ENCODE results near the gene TTC12. TPM values are rescaled to one million over a fixed set of nuclear protein-coding genes. Genes with fewer than 3 reads are reported as not detected.

The TTC12 gene
- total and polyA plus RNA-seq, 2 donors (not counting 1 experiment from before 2014, with no cell fraction given), result 9.9 to 11.9 TPM

- H3K9me3 ChIP-seq (ENCODE audit: control insufficient read depth, insufficient read depth, low read depth, low read length), result no peaks in the 10 kb centered on the region
- H3K36me3 ChIP-seq (ENCODE audit: control insufficient read depth, insufficient read depth, low read length), result no peaks in the 10 kb centered on the region
- H4K20me1 ChIP-seq (ENCODE audit: control insufficient read depth, extremely low read depth, insufficient read depth, low read length), result no peaks in the 10 kb centered on the region
- TF ChIP-seq EZH2 (IDR thresholded peaks at IDR 0.05; ENCODE audit: low read length, missing control alignments) (no peak), CTCF (conservative IDR thresholded peaks at IDR 0.05 in 1 of 2, IDR thresholded peaks at IDR 0.05 in 1 of 2; ENCODE audit: low read depth in 1 of 2, low read length in 2 of 2) (no peak)
- H3K27me3 ChIP-seq (ENCODE audit: control insufficient read depth, insufficient read depth, low read length), result no peaks in the 10 kb centered on the region
- H3K4me1 ChIP-seq (ENCODE audit: control insufficient read depth, extremely low read depth, insufficient read depth, low read length), result no peaks in the 10 kb centered on the region
- no peak overlapping the region for H3K9ac ChIP-seq (ENCODE audit: insufficient read depth, low read length)
- H3K4me2 ChIP-seq (ENCODE audit: extremely low read depth, insufficient read depth, low read length), result no peak overlapping the region
- H3K79me2 ChIP-seq (ENCODE audit: control insufficient read depth, insufficient read depth, low read length), result no peaks in the 10 kb centered on the region
- H3K27ac ChIP-seq (ENCODE audit: insufficient read depth, low read length), result no peak overlapping the region
- H2AFZ ChIP-seq (ENCODE audit: low read length), result no peak overlapping the region
- no peak overlapping the region for H3K4me3 ChIP-seq (replicated peaks in 1 of 4; ENCODE audit: control extremely low read depth in 1 of 4, insufficient read depth in 1 of 4, low read depth in 3 of 4, low read length in 4 of 4)
- no peak for DNase-seq (ENCODE audit: low read depth in 2 of 2)
Observed at GRCh38 chr11:113331441-113331840, 17.1 kb downstream of the TTC12 start.

- Histone ChIP-seq H3K4me2 (ENCODE audit: extremely low read depth, insufficient read depth, low read length) (no peak overlapping the region), H2AFZ (ENCODE audit: low read length) (no peak overlapping the region), H4K20me1 (ENCODE audit: control insufficient read depth, extremely low read depth, insufficient read depth, low read length) (no peaks in the 10 kb centered on the region), H3K9ac (ENCODE audit: insufficient read depth, low read length) (no peak overlapping the region), H3K9me3 (ENCODE audit: control insufficient read depth, insufficient read depth, low read depth, low read length) (no peaks in the 10 kb centered on the region), H3K4me1 (ENCODE audit: control insufficient read depth, extremely low read depth, insufficient read depth, low read length) (no peaks in the 10 kb centered on the region), H3K79me2 (ENCODE audit: control insufficient read depth, insufficient read depth, low read length) (no peaks in the 10 kb centered on the region), H3K27me3 (ENCODE audit: control insufficient read depth, insufficient read depth, low read length) (no peaks in the 10 kb centered on the region), H3K36me3 (ENCODE audit: control insufficient read depth, insufficient read depth, low read length) (no peaks in the 10 kb centered on the region), H3K4me3 (replicated peaks in 1 of 4; ENCODE audit: control extremely low read depth in 1 of 4, insufficient read depth in 1 of 4, low read depth in 3 of 4, low read length in 4 of 4) (no peak overlapping the region), H3K27ac (ENCODE audit: insufficient read depth, low read length) (no peak overlapping the region)
- TF ChIP-seq EZH2 (IDR thresholded peaks at IDR 0.05; ENCODE audit: low read length, missing control alignments) (no peak), CTCF (conservative IDR thresholded peaks at IDR 0.05 in 1 of 2, IDR thresholded peaks at IDR 0.05 in 1 of 2; ENCODE audit: low read depth in 1 of 2, low read length in 2 of 2) (no peak)
- DNase-seq (ENCODE audit: low read depth in 2 of 2), result no peak
Observed at GRCh38 chr11:113332023-113332422, 17.6 kb downstream of the TTC12 start.

GRCh38 chr11:113332638-113333329, 18.4 kb downstream of the TTC12 start:
- TF ChIP-seq CTCF (conservative IDR thresholded peaks at IDR 0.05 in 1 of 2, IDR thresholded peaks at IDR 0.05 in 1 of 2; ENCODE audit: low read depth in 1 of 2, low read length in 2 of 2) (no peak), EZH2 (IDR thresholded peaks at IDR 0.05; ENCODE audit: low read length, missing control alignments) (no peak)
- Histone ChIP-seq H3K9me3 (ENCODE audit: control insufficient read depth, insufficient read depth, low read depth, low read length) (no peaks in the 10 kb centered on the region), H3K9ac (ENCODE audit: insufficient read depth, low read length) (no peak overlapping the region), H3K4me1 (ENCODE audit: control insufficient read depth, extremely low read depth, insufficient read depth, low read length) (no peaks in the 10 kb centered on the region), H3K4me2 (ENCODE audit: extremely low read depth, insufficient read depth, low read length) (no peak overlapping the region), H4K20me1 (ENCODE audit: control insufficient read depth, extremely low read depth, insufficient read depth, low read length) (no peaks in the 10 kb centered on the region), H2AFZ (ENCODE audit: low read length) (no peak overlapping the region), H3K4me3 (replicated peaks in 1 of 4; ENCODE audit: control extremely low read depth in 1 of 4, insufficient read depth in 1 of 4, low read depth in 3 of 4, low read length in 4 of 4) (no peak overlapping the region), H3K36me3 (ENCODE audit: control insufficient read depth, insufficient read depth, low read length) (no peaks in the 10 kb centered on the region), H3K27me3 (ENCODE audit: control insufficient read depth, insufficient read depth, low read length) (no peaks in the 10 kb centered on the region), H3K27ac (ENCODE audit: insufficient read depth, low read length) (no peak overlapping the region), H3K79me2 (ENCODE audit: control insufficient read depth, insufficient read depth, low read length) (no peaks in the 10 kb centered on the region)
- no peak for DNase-seq (ENCODE audit: low read depth in 2 of 2)
